Ishikawa (cell line): ENCODE measurements around the gene CACNA1C.

Experiments
- TAF1 ChIP-seq: IDR thresholded peaks from 2 replicates; pipeline ENCODE4 v1.6.1; 2012; ENCODE audit warnings: low read depth, mild to moderate bottlenecking
- ZBTB7A ChIP-seq: IDR thresholded peaks from 2 replicates; pipeline ENCODE4 v1.6.1; 2012; ENCODE audit warnings: low read depth

- TF ChIP-seq ZBTB7A = no peak
- TF ChIP-seq TAF1 = no peak
Observed at GRCh38 chr12:2539938-2540337, 487.2 kb downstream of the CACNA1C start.
